ENCODE measurements around the gene C1QTNF6. TPM values are rescaled to one million over a fixed set of nuclear protein-coding genes. Genes with fewer than 3 reads are reported as not detected.

Gene C1QTNF6
- total and polyA plus RNA-seq, 2 of the 8 experiments (the other 6 are each of a cell fraction or from before 2014, with no cell fraction given), result 3.1 to 6.5 TPM

DNA sequence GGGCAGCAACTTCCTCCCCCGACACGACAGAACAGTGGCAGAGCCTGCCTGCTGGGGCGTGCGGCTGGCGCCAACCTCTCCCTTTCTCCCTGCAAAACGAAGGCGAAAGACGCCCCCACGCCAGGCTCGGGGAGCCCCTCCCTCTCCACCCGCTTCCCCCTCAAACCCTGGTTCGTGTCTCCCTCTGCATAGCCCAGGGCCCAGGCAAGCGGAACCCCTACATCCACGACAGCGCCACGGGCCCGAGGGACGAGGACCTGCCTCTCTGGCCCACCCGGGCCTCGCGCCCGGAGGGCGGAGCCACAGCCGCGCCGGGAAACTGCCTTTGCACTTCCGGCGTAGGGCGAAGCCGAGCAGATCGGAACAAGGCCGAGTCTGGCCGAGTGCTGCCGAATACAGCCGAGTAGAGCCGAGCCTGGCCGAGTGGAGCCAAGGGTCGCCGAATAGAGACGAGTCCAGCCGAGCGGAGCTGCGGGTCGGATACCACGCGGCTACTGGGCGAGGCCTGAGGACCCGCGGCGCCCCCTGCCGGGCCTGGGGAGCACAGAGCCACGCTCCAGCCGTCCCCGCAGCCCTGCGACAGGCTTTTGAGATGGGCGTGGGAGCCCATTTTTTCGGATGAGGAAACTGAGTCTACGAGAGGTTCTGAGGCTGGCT lies 11.2 kb upstream of the C1QTNF6 start (continued):
- TF ChIP-seq, protein P1, sequence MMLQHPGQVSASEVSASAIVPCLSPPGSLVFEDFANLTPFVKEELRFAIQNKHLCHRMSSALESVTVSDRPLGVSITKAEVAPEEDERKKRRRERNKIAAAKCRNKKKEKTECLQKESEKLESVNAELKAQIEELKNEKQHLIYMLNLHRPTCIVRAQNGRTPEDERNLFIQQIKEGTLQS (IDR thresholded peaks at IDR 0.05; ENCODE audit: insufficient read depth, low read depth, low read length), result no peak
- TF ChIP-seq, protein P2, sequence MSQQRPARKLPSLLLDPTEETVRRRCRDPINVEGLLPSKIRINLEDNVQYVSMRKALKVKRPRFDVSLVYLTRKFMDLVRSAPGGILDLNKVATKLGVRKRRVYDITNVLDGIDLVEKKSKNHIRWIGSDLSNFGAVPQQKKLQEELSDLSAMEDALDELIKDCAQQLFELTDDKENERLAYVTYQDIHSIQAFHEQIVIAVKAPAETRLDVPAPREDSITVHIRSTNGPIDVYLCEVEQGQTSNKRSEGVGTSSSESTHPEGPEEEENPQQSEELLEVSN (IDR thresholded peaks at IDR 0.05), result peak; percentile 67; the same call in 1 of the 2 replicates
- 0 out of 2 replicates have a peak, but pooled peaks have one; percentile 81 for TF ChIP-seq SP4 (IDR thresholded peaks at IDR 0.05; ENCODE audit: low read length)
- TF ChIP-seq SIN3A (conservative IDR thresholded peaks at IDR 0.05 in 1 of 2, IDR thresholded peaks at IDR 0.05 in 1 of 2; ENCODE audit: low read depth in 1 of 2, low read length in 2 of 2), result peak; percentile 34 to 55; a peak in 1 of 4 replicates
- TF ChIP-seq CBX5 (IDR thresholded peaks at IDR 0.05; ENCODE audit: low read depth, low read length), result no peak
- TF ChIP-seq KDM1A (IDR thresholded peaks at IDR 0.05; ENCODE audit: borderline replicate concordance, low read length), result 0 out of 2 replicates have a peak, but pooled peaks have one; percentile 79
- peak; percentile 63 to 66 for TF ChIP-seq RAD21 (IDR thresholded peaks at IDR 0.05 in 1 of 2, conservative IDR thresholded peaks at IDR 0.05 in 1 of 2; ENCODE audit: low read depth in 2 of 2, low read length in 2 of 2)
- TF ChIP-seq, protein P3, sequence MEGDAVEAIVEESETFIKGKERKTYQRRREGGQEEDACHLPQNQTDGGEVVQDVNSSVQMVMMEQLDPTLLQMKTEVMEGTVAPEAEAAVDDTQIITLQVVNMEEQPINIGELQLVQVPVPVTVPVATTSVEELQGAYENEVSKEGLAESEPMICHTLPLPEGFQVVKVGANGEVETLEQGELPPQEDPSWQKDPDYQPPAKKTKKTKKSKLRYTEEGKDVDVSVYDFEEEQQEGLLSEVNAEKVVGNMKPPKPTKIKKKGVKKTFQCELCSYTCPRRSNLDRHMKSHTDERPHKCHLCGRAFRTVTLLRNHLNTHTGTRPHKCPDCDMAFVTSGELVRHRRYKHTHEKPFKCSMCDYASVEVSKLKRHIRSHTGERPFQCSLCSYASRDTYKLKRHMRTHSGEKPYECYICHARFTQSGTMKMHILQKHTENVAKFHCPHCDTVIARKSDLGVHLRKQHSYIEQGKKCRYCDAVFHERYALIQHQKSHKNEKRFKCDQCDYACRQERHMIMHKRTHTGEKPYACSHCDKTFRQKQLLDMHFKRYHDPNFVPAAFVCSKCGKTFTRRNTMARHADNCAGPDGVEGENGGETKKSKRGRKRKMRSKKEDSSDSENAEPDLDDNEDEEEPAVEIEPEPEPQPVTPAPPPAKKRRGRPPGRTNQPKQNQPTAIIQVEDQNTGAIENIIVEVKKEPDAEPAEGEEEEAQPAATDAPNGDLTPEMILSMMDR (IDR thresholded peaks at IDR 0.05; ENCODE audit: control extremely low read depth in 1 of 3, insufficient read depth in 1 of 3, low read depth in 1 of 3, low read length in 3 of 3), result peak; percentile 82 to 87 (median 82)

Measured in H1 (cell line).